Pancreas (tissue), 10 donors: ENCODE measurements around the gene NOL4L. TPM values are rescaled to one million over a fixed set of nuclear protein-coding genes. Genes with fewer than 3 reads are reported as not detected.

ENCODE experiments used
- ATAC-seq, 4 donors: fragments of 200-7000 bp; cut with Tn5 transposase; one replicate each; pipeline versions ENCODE4 v1.8.0 to v1.9.1; 2020; ENCODE audit warnings: mild to moderate bottlenecking in 4 of 4, moderate library complexity in 4 of 4
- DNase-seq, 6 donors: peaks; one replicate each; pipeline ENCODE4 v3.0.0-alpha.2; 2020
- FAIRE-seq: peaks from 2 replicates; lab custom pipeline; 2012; peaks lifted over from hg19 to GRCh38; lab: Jason Lieb, UNC
- H3K27ac ChIP-seq, 4 donors: fragments of 200-600 bp; sonication (generic); 1 replicate in 3 of 4; 2 replicates in 1 of 4; pipeline versions ENCODE4 v1.5.0 to v1.8.0; 2020
- H3K27me3 ChIP-seq, 4 donors: fragments of 200-600 bp; one replicate each; pipeline ENCODE4 v1.8.0; 2021
- H3K36me3 ChIP-seq, 3 donors: fragments of 200-600 bp; sonication (generic) in 1 of 3; one replicate each; pipeline versions ENCODE4 v1.5.0 to v1.8.0; 2020 to 2021
- H3K4me1 ChIP-seq, 3 donors: fragments of 200-600 bp; one replicate each; pipeline ENCODE4 v1.8.0; 2021
- H3K4me3 ChIP-seq, 4 donors: fragments of 200-600 bp; sonication (generic) in 2 of 4; one replicate each; pipeline versions ENCODE4 v1.5.0 to v1.8.0; 2020 to 2021
- H3K9me3 ChIP-seq, 4 donors: fragments of 200-600 bp; one replicate each; pipeline ENCODE4 v1.8.0; 2021
- CTCF ChIP-seq, 4 donors: fragments of 200-600 bp; sonication (generic) in 3 of 4; IDR thresholded peaks; one replicate each; pipeline versions ENCODE4 v1.5.0 to v1.8.0; 2021; ENCODE audit warnings: antibody characterized with exemption in 4 of 4
- WGBS, 2 donors: extraction: QIAGEN DNeasy Blood & Tissue Kit; methylation state at CpG; one replicate each; pipeline ENCODE4 v1.1.7; 2013; 5-methylcytosine and 5-hydroxymethylcytosine counted together
- intact Hi-C, 3 donors: fragments of 100-400 bp; cut with DNase I; formaldehyde crosslinking; loops; one replicate each; pipeline versions ENCODE4 v1.11.1 to v1.14.2; 2022
- polyA plus RNA-seq, 2 donors: library from polyadenylated mRNA; stranded (reverse); fragments of 200-250 nt; gene quantifications; one replicate each; pipeline ENCODE4 v1.2.3, GENCODE V29; 2013
- total RNA-seq, 6 donors: library from RNA; stranded (reverse); fragmentation: NEBNext Ultra II Directional in 4 of 6; extraction: Animal tissue kit (Norgen Biotek cat#: 25700) in 4 of 6; gene quantifications; one replicate each; pipeline versions ENCODE4 v1.2.1 to v1.2.4, GENCODE V29; 2021 to 2023
- donor health status: healthy with polysubstance abuse.
- donor health status: DM: no; HTN: no; CAD: no; lungs with moderate emphysema.
- donor health status: DM: no; HTN: no; CAD: no.
- donor health status: control.
- donor health status: control.
- donor health status: Bipolar disorder and iron deficiency.
- donor health status: DM: yes; HTN: yes; CAD: no.
- donor health status: DM: no; HTN: no; CAD: no.
- donor health status: DM: no; HTN: no; CAD: no.
- donor health status: DM: yes; HTN: yes; CAD: no.

The NOL4L gene
- total and polyA plus RNA-seq, 8 donors: 8.7 to 14.5 (median 10.2) TPM

DNA sequence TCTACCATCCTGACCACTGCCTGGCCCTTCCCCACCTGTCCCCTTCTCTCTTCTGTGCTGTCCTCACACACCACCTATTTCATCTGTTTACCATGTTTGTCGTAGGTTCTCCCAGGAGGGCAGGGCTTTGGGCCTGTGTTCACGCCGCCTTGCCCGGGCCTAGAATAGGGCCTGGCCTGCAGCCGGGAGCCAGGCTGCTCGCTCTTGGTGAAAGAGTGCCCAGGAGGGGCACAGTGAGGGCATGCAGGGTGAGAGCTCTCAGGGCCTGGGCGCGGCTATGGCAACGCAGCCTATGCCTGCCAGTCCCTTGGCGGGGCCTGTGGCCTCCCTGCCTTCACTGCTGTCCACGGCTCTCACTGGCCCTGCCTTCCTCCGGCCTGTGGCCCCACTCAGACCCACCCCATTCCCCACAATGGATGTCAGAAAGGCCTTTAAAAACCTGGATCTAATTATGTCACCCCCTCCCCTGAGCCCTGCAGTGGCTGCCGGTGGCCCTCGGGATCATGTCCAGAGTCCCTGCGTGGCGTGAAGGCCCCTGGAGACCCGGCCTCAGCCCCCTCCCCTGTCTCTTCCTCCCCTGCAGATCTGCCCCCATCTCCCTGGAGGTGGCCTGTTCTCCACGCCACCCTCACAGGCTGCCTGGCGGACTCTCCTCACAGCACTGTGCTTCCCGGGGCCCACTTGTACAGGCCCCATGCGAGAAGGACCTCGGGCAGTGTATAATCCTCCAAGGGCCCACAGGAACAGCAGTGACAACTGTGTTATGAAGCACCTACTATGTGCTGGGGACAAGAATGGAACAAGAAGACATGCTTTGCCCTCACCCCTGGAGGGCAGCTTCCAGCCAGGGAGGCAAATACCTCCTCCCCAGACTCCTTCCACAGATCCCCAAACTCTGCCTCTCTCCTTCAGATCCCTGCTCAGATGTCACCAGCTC, 22.9 kb upstream of the NOL4L start:
- FAIRE-seq (no peak), ATAC-seq (no peak), DNase-seq (no peak)
- H3K4me3 ChIP-seq: no peak overlapping the region
- 93 to 94% methylated on average over 22 of the region's 22 CpGs for WGBS, 2 donors
- no peaks in the 10 kb centered on the region for H3K4me1 ChIP-seq
- no peak overlapping the region for H3K27ac ChIP-seq
- H3K9me3 ChIP-seq: no peaks in the 10 kb centered on the region
- intact Hi-C loops: no loop called here
- H3K27me3 ChIP-seq: no peaks in the 10 kb centered on the region
- H3K36me3 ChIP-seq: no peaks in the 10 kb centered on the region
- no peak for TF ChIP-seq CTCF (IDR thresholded peaks at IDR 0.05)

- Histone ChIP-seq H3K4me1 (no peaks in the 10 kb centered on the region), H3K9me3 (no peaks in the 10 kb centered on the region), H3K27me3 (no peaks in the 10 kb centered on the region), H3K27ac (no peak overlapping the region), H3K4me3 (no peak overlapping the region), H3K36me3 (no peaks in the 10 kb centered on the region)
- FAIRE-seq: no peak
- ATAC-seq: no peak
- DNase-seq: no peak
- no peak for TF ChIP-seq CTCF (IDR thresholded peaks at IDR 0.05)
- intact Hi-C loops: no loop called here
- WGBS, 2 donors: 86 to 92% methylated on average over 8 of the region's 8 CpGs
These were observed 22.2 kb upstream of the NOL4L start for GRCh38 chr20:32607324-32607723.

DNA sequence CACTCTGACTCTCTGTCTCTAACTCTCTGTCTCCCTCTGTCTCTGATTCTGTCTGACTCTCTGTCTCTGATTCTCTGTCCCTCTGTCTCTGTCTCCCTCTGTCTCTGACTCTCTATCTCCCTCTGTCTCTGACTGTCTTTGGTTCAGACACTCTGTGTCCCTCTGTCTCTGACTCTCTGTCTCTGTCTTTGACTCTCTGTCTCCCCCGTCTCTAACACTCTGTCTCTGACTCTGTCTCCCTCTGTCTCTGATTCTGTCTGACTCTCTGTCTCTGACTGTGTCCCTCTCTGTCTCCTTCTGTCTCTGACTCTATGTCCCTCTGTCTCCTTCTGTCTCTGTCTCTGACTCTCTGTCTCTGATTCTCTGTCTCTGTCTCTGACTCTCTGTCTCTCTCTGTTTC, 21.7 kb upstream of the NOL4L start:
- TF ChIP-seq CTCF (IDR thresholded peaks at IDR 0.05): no peak
- no peaks in the 10 kb centered on the region for H3K36me3 ChIP-seq
- H3K27me3 ChIP-seq: no peaks in the 10 kb centered on the region
- WGBS, 2 donors: 79 to 95% methylated on average over 1 of the region's 1 CpG
- no peak for FAIRE-seq
- no peak for DNase-seq
- intact Hi-C loops: no loop called here
- no peak overlapping the region for H3K27ac ChIP-seq
- H3K4me1 ChIP-seq: no peaks in the 10 kb centered on the region
- no peak for ATAC-seq
- no peaks in the 10 kb centered on the region for H3K9me3 ChIP-seq
- no peak overlapping the region for H3K4me3 ChIP-seq

GRCh38 chr20:32606107-32606506, 21.0 kb upstream of the NOL4L start:
- DNase-seq (no peak), FAIRE-seq (no peak), ATAC-seq (no peak)
- WGBS, 2 donors: 51% methylated on average over 8 of the region's 8 CpGs
- H3K27ac ChIP-seq: no peak overlapping the region
- no peaks in the 10 kb centered on the region for H3K36me3 ChIP-seq
- no peak overlapping the region for H3K4me3 ChIP-seq
- H3K4me1 ChIP-seq: no peaks in the 10 kb centered on the region
- intact Hi-C loops: no loop called here
- no peaks in the 10 kb centered on the region for H3K9me3 ChIP-seq
- H3K27me3 ChIP-seq: no peaks in the 10 kb centered on the region
- TF ChIP-seq CTCF (IDR thresholded peaks at IDR 0.05): no peak

- WGBS, 2 donors: 35 to 38% methylated on average over 12 of the region's 12 CpGs
- no peak overlapping the region for H3K27ac ChIP-seq
- H3K9me3 ChIP-seq: no peaks in the 10 kb centered on the region
- H3K4me1 ChIP-seq: no peaks in the 10 kb centered on the region
- H3K4me3 ChIP-seq: no peak overlapping the region
- no peaks in the 10 kb centered on the region for H3K27me3 ChIP-seq
- peak in 1 of 6 donors; percentile 45 for DNase-seq
- peak in 2 of 4 donors; percentile 62 to 79 for ATAC-seq
- no peak for FAIRE-seq
- no peaks in the 10 kb centered on the region for H3K36me3 ChIP-seq
- intact Hi-C loops: no loop called here
- TF ChIP-seq CTCF (IDR thresholded peaks at IDR 0.05): no peak
These were observed 20.1 kb upstream of the NOL4L start for GRCh38 chr20:32605167-32605656.
